Measurements from ENCODE around the gene TBX20.
A peak's percentile ranks its signal among the peaks of the same experiment; 100 is the strongest.

TBX20 gene, protein sequence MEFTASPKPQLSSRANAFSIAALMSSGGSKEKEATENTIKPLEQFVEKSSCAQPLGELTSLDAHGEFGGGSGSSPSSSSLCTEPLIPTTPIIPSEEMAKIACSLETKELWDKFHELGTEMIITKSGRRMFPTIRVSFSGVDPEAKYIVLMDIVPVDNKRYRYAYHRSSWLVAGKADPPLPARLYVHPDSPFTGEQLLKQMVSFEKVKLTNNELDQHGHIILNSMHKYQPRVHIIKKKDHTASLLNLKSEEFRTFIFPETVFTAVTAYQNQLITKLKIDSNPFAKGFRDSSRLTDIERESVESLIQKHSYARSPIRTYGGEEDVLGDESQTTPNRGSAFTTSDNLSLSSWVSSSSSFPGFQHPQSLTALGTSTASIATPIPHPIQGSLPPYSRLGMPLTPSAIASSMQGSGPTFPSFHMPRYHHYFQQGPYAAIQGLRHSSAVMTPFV

DNA sequence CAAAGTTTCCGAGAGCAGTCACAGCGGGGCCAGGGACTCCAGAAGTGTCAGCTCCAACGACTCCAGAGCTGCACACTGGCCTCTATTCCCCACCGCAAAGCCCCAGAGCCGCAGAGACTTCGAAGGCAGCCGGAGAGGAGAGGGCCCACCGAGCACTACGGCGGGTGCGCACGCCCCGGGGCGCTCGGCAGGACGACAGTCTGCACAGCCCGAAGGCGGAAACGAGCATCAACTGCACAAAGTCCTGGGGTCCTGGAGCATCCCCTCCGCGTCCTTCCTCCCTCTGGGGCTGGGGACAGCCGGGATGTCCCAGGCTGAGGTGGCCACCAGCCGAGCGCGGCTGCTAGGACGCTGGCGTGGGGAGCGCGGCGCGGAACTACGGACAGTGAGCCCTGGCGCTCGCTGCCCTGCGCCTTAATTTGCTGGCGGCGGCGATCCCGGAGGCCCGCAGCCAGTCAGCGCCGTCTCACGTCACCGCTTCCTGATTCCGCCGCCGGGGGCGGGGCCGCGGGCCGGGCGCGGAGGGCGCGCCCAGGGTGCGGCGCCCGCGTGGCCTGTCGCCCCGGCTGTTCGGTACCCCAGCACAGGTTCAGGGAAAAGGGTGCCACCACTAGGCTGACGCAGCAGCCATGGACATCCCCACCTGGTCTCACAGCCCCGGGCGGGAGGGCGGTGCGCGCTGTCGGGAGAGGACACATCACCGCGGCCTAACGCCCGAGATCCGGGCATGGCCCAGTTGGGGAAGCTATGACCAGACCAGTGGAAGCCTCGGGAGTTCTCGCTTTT is at the start of gene TBX20:
TSS of gene TBX20 (minus strand) at position 391 of the 786 bp plus-strand sequence. CDS start 480 bp downstream, outside the sequence.
- TF ChIP-seq, protein P1, sequence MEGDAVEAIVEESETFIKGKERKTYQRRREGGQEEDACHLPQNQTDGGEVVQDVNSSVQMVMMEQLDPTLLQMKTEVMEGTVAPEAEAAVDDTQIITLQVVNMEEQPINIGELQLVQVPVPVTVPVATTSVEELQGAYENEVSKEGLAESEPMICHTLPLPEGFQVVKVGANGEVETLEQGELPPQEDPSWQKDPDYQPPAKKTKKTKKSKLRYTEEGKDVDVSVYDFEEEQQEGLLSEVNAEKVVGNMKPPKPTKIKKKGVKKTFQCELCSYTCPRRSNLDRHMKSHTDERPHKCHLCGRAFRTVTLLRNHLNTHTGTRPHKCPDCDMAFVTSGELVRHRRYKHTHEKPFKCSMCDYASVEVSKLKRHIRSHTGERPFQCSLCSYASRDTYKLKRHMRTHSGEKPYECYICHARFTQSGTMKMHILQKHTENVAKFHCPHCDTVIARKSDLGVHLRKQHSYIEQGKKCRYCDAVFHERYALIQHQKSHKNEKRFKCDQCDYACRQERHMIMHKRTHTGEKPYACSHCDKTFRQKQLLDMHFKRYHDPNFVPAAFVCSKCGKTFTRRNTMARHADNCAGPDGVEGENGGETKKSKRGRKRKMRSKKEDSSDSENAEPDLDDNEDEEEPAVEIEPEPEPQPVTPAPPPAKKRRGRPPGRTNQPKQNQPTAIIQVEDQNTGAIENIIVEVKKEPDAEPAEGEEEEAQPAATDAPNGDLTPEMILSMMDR (conservative IDR thresholded peaks at IDR 0.05; ENCODE audit: low read length): no peak
- peak; percentile 16 for DNase-seq (ENCODE audit: low read depth)
- peak within 1 kb of the TSS; percentile 53 for H3K4me3 ChIP-seq (ENCODE audit: low read length)

DNA sequence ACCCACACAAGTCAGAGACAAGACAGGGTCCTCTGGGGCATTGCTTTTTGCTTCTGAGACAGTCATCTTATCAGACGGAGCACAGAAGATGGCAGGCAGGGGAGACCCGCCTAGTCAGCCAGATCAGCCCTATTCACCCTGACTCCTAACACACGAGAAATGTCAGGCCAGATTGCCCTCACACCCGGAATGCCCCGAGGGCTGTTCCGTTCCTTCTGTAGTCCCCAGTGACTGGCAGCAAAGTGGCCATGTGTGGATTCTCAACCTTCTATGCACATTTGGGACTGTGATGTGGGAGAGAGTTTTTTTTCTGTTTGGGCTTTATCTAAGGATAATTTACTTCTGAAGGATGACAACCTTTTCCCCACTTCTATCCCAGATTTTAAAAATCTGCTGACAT is 35.5 kb upstream of the TBX20 start:
- no peak overlapping the region for H3K4me3 ChIP-seq (ENCODE audit: low read length)
- no peak for DNase-seq (ENCODE audit: low read depth)
- TF ChIP-seq, protein P1 (conservative IDR thresholded peaks at IDR 0.05; ENCODE audit: low read length): no peak

DNA sequence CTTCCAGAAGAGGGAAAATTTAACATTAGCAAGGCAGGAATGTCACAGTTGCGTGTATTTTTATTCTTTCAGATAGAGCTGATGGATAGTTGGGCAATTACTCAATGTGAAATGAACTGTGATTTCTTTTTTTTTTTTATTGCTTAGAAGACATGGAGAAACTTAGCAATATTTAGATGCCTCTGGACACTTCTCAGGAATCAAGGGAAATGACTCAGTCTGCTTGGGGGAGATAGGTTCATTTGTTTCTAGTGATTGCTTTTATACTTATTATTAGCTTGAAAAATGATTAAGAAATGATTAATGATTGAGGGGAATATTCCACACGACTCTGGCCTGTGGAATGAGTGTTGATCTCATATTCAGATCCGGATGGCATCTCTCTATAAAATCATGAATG is 33.1 kb upstream of the TBX20 start:
- no peak for DNase-seq (ENCODE audit: low read depth)
- H3K4me3 ChIP-seq (ENCODE audit: low read length): no peak overlapping the region
- TF ChIP-seq, protein P1 (conservative IDR thresholded peaks at IDR 0.05; ENCODE audit: low read length): no peak

DNA sequence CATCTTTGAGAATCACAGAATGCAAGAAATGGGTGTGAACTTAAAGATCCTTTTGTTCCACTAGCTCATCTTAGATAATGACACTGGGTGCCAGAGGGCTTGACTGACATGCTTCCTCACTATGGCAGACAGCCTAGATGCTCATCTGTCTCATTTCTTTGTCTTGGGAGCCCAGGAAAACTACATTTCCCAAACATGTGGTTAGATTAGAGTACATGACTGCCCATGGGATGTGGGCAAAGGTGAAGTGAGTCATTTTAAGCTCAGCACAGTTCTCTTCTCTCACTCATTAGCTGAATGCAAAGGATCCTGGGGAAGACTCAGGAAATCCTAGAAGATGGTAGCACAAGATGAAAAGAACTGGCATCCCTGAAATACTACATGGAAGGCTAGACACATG is 32.5 kb upstream of the TBX20 start:
- TF ChIP-seq, protein P1 (conservative IDR thresholded peaks at IDR 0.05; ENCODE audit: low read length): no peak
- H3K4me3 ChIP-seq (ENCODE audit: low read length): no peak overlapping the region
- DNase-seq (ENCODE audit: low read depth): no peak

DNA sequence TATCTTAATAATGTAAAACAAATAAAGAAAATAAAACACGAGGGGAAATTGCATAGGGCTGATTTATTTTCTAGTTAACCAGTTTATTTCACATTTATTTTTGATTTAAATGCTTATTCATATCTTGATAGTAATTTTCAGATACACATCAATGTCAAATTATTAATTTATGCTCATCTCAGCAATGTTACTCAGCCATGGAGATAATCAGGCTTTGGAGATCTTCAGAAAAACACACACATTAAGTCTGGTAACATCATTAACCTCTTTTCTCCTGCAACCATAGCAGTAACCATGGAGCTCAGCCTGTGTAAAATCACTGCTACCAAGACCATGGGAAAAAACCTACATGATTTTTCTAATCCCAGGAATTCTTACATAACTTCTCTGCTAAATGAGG is 31.9 kb upstream of the TBX20 start:
- no peak for DNase-seq (ENCODE audit: low read depth)
- TF ChIP-seq, protein P1 (conservative IDR thresholded peaks at IDR 0.05; ENCODE audit: low read length): no peak
- no peak overlapping the region for H3K4me3 ChIP-seq (ENCODE audit: low read length)

DNA sequence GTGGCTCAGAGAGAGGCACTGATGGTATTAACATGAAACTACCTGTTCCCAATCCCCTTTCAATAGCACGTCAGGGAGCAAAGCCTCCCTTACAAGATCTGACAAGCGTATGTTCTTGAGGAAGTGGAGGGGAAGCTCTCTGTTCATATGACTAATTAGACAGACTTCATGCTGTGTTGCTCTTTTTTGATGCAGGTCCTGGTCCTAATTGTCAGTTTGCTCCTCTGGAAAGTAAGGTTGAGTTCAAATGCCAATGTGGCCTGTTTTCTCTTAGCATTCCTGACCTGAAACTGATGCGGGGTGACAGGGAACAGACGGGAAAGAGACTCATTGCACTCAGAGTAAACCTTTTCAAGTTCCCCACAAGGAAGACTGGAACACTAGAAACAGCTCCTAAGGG is 27.0 kb upstream of the TBX20 start:
- H3K4me3 ChIP-seq (ENCODE audit: low read length): no peak overlapping the region
- TF ChIP-seq, protein P1 (conservative IDR thresholded peaks at IDR 0.05; ENCODE audit: low read length): no peak
- DNase-seq (ENCODE audit: low read depth): no peak
